GM12878 (cell line): ENCODE measurements around the gene SOX6.

Source experiments
- ATF7 ChIP-seq: fragments of 450-650 bp; IDR thresholded peaks from 2 replicates; pipeline ENCODE4 v1.6.1; 2016; ENCODE audit warnings: low read depth, mild to moderate bottlenecking
- DPF2 ChIP-seq: fragments of 450-650 bp; IDR thresholded peaks from 2 replicates; pipeline ENCODE4 v1.6.1; 2017; ENCODE audit warnings: mild to moderate bottlenecking
- ESRRA ChIP-seq: IDR thresholded peaks from 2 replicates; pipeline ENCODE4 v1.6.1; 2012; ENCODE audit warnings: mild to moderate bottlenecking, low read length, improper control_type of control experiment
- EZH2 ChIP-seq: IDR thresholded peaks from 2 replicates; pipeline ENCODE4 v1.6.1; 2012; ENCODE audit warnings: low read depth, mild to moderate bottlenecking, control low read depth, inconsistent platforms, low read length, borderline replicate concordance; ENCODE audit not compliant: control insufficient read depth
- FOXK2 ChIP-seq: fragments of 450-650 bp; IDR thresholded peaks from 2 replicates; pipeline ENCODE4 v1.6.1; 2017; ENCODE audit warnings: mild to moderate bottlenecking, moderate library complexity
- KAT2A ChIP-seq: conservative IDR thresholded peaks from 2 replicates; pipeline ENCODE4 v1.6.1; 2011; ENCODE audit warnings: low read depth, low read length; ENCODE audit not compliant: control insufficient read depth
- MAX ChIP-seq: IDR thresholded peaks from 2 replicates; pipeline ENCODE4 v1.6.1; 2012; ENCODE audit warnings: low read depth, low read length, improper control_type of control experiment
- POLR2A ChIP-seq: IDR thresholded peaks from 2 replicates; pipeline ENCODE4 v1.6.1; 2011; ENCODE audit warnings: low read depth, mild to moderate bottlenecking, low read length
- POLR2AphosphoS5 ChIP-seq: IDR thresholded peaks from 2 replicates; pipeline ENCODE4 v1.6.1; 2011; ENCODE audit warnings: mild to moderate bottlenecking, low read length, inconsistent platforms

DNA sequence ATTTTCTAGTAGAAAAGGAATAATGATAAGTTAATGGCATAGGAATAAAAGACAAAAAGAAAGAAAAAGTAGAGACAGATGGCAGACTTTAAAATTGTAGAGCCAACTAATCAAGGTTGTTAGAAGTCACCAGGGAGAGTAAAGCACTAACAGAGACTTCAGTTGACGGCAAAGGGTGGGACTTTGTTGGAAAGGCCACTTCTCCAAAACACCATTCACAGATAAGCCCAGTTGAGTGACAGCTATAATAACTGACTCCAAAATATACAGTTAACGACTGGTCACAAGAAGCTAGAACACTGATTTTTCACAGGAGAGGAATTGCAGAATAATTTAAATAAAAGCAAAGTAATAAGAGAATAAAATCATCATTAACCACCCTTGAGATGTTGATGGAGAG lies 16.0 kb upstream of the SOX6 start:
- no peak for TF ChIP-seq POLR2A
- no peak for TF ChIP-seq ATF7
- TF ChIP-seq FOXK2, result no peak
- TF ChIP-seq POLR2AphosphoS5, result no peak
- TF ChIP-seq EZH2, result no peak
- TF ChIP-seq ESRRA, result no peak
- TF ChIP-seq KAT2A, result no peak
- no peak for TF ChIP-seq DPF2
- TF ChIP-seq MAX, result no peak
